WERI-Rb-1 (cell line): ENCODE data around the gene ATP6V1C2.

Source experiments
- DNase-seq: peaks from one replicate; pipeline ENCODE4 v3.0.0-alpha.2; 2020
- H3K27ac ChIP-seq: fragments of 250-450 bp; sonication (Bioruptor Pico); 2 replicates; pipeline ENCODE4 v1.5.1; 2020; ENCODE audit warnings: mild to moderate bottlenecking, moderate library complexity
- H3K27me3 ChIP-seq: fragments of 250-450 bp; sonication (Bioruptor Pico); 2 replicates; pipeline ENCODE4 v1.5.1; 2021; ENCODE audit warnings: mild to moderate bottlenecking, low read depth, moderate library complexity; ENCODE audit not compliant: insufficient read depth, severe bottlenecking
- H3K36me3 ChIP-seq: fragments of 250-450 bp; sonication (Bioruptor Pico); 2 replicates; pipeline ENCODE4 v1.5.1; 2020; ENCODE audit warnings: mild to moderate bottlenecking, moderate library complexity
- H3K4me3 ChIP-seq: 2 replicates; pipeline ENCODE4 v1.5.1; 2011; ENCODE audit warnings: low read depth, mild to moderate bottlenecking, control low read depth, low read length
- H3K9me3 ChIP-seq: fragments of 250-450 bp; sonication (Bioruptor Pico); 2 replicates; pipeline ENCODE4 v1.5.1; 2021; ENCODE audit warnings: mild to moderate bottlenecking, moderate library complexity; ENCODE audit not compliant: severe bottlenecking
- CTCF ChIP-seq: IDR thresholded peaks from 2 replicates; pipeline ENCODE4 v1.5.1; 2011; ENCODE audit warnings: low read depth, mild to moderate bottlenecking, control low read depth, inconsistent platforms, low read length

ATP6V1C2 gene

GRCh38 chr2:10792001-10792634, 70.7 kb downstream of the ATP6V1C2 start:
- H3K36me3 ChIP-seq, result peaks cover 94% of the 10 kb centered on the region
- no peak for TF ChIP-seq CTCF
- H3K27me3 ChIP-seq, result no peaks in the 10 kb centered on the region
- no peak for DNase-seq
- H3K27ac ChIP-seq, result no peak overlapping the region
- H3K9me3 ChIP-seq, result no peaks in the 10 kb centered on the region
- H3K4me3 ChIP-seq, result no peak overlapping the region

GRCh38 chr2:10792660-10793400, 71.4 kb downstream of the ATP6V1C2 start:
- Histone ChIP-seq H3K27ac (no peak overlapping the region), H3K36me3 (peaks cover 94% of the 10 kb centered on the region), H3K9me3 (no peaks in the 10 kb centered on the region), H3K27me3 (no peaks in the 10 kb centered on the region), H3K4me3 (no peak overlapping the region)
- peak; percentile 50 for DNase-seq
- peak; percentile 60 for TF ChIP-seq CTCF

GRCh38 chr2:10793816-10794215, 72.4 kb downstream of the ATP6V1C2 start:
- peaks cover 92% of the 10 kb centered on the region for H3K36me3 ChIP-seq
- no peaks in the 10 kb centered on the region for H3K9me3 ChIP-seq
- no peak for TF ChIP-seq CTCF
- no peak for DNase-seq
- H3K4me3 ChIP-seq, result no peak overlapping the region
- no peak overlapping the region for H3K27ac ChIP-seq
- no peaks in the 10 kb centered on the region for H3K27me3 ChIP-seq

GRCh38 chr2:10794876-10795275, 73.4 kb downstream of the ATP6V1C2 start:
- peaks cover 90% of the 10 kb centered on the region for H3K36me3 ChIP-seq
- no peak for TF ChIP-seq CTCF
- H3K9me3 ChIP-seq, result no peaks in the 10 kb centered on the region
- no peak for DNase-seq
- H3K27ac ChIP-seq, result no peak overlapping the region
- H3K27me3 ChIP-seq, result no peaks in the 10 kb centered on the region
- no peak overlapping the region for H3K4me3 ChIP-seq

GRCh38 chr2:10795508-10796046, 74.1 kb downstream of the ATP6V1C2 start:
- no peak overlapping the region for H3K4me3 ChIP-seq
- no peak for TF ChIP-seq CTCF
- peaks cover 89% of the 10 kb centered on the region for H3K36me3 ChIP-seq
- H3K27ac ChIP-seq, result no peak overlapping the region
- no peaks in the 10 kb centered on the region for H3K27me3 ChIP-seq
- H3K9me3 ChIP-seq, result no peaks in the 10 kb centered on the region
- no peak for DNase-seq
